HCT116 (cell line): ENCODE results near the gene GNRH2. TPM values are rescaled to one million over a fixed set of nuclear protein-coding genes. Genes with fewer than 3 reads are reported as not detected.
"Not testable (repeated sequence)": the region's sequence is repeated elsewhere in the genome, so short reads cannot be mapped to it uniquely, and the experiment has no call there.

Experiments
- ATAC-seq: fragments of 200-7000 bp; cut with Tn5 transposase; 2 replicates; pipeline ENCODE4 v1.9.1; 2020; ENCODE audit warnings: mild to moderate bottlenecking, moderate library complexity
- BruUV-seq: library from RNA; stranded (reverse); fragments of 400-500 nt; replicated peaks from 2 replicates; lab custom pipeline; 2021; lab: Mats Ljungman, UMichigan
- CTCF ChIA-PET: fragments of 300-600 bp; sonication (Branson Sonifier 250); formaldehyde crosslinking; loops from one replicate; lab custom pipeline; 2021; ENCODE audit warnings: antibody characterized with exemption; lab: Charles Lee
- POLR2A ChIA-PET: fragments of 300-600, 350-600 bp; sonication (Branson Sonifier 250); formaldehyde crosslinking; loops from one replicate; lab custom pipeline; 2021; ENCODE audit warnings: antibody characterized with exemption; lab: Charles Lee
- RAD21 ChIA-PET, 2 experiments: fragments of 300-600 bp; sonication (Branson Sonifier 250); formaldehyde crosslinking; loops; one replicate each; lab custom pipeline; 2023; ENCODE audit warnings: low total read pairs in 2 of 2; ENCODE audit not compliant: uncharacterized antibody in 2 of 2, unreplicated experiment in 2 of 2, low non-redundant PET in 1 of 2; lab: Charles Lee
- DNase-seq: peaks from one replicate; pipeline ENCODE4 v3.0.0-alpha.2; 2010; ENCODE audit warnings: low read depth, low spot score
- H2AFZ ChIP-seq: fragments of 200-600 bp; shearing (Covaris generic), sonication (generic); 2 replicates; pipeline ENCODE4 v1.6.1; 2017; ENCODE audit warnings: low read depth, mixed run types, mixed read lengths, antibody characterized with exemption, low read length; ENCODE audit not compliant: poor library complexity, severe bottlenecking
- H3K27ac ChIP-seq: 2 replicates; pipeline ENCODE4 v1.5.1; 2012; ENCODE audit warnings: low read depth, low read length
- H3K27me3 ChIP-seq: fragments of 200-600 bp; sonication (generic); 2 replicates; pipeline ENCODE4 v1.6.1; 2016; ENCODE audit warnings: mixed run types, low read length, mixed read lengths; ENCODE audit not compliant: insufficient read depth
- H3K36me3 ChIP-seq, 2 experiments: fragments of 200-500 bp in 1 of 2; fragments of 200-600 bp in 1 of 2; sonication (Bioruptor generic) in 1 of 2; sonication (generic) in 1 of 2; 2 replicates each; pipeline versions ENCODE4 v1.5.1 to v1.6.1; 2014 to 2016; ENCODE audit warnings: low read length in 2 of 2, inconsistent platforms in 1 of 2, mixed read lengths in 1 of 2, mixed run types in 1 of 2; ENCODE audit not compliant: insufficient read depth in 2 of 2, control insufficient read depth in 1 of 2
- H3K4me1 ChIP-seq, 2 experiments: fragments of 200-600 bp in 1 of 2; sonication (generic) in 1 of 2; 2 replicates each; pipeline versions ENCODE4 v1.5.1 to v1.6.1; 2012 to 2017; ENCODE audit warnings: low read length in 2 of 2, inconsistent platforms in 1 of 2, mild to moderate bottlenecking in 1 of 2, mixed read lengths in 1 of 2, mixed run types in 1 of 2, moderate library complexity in 1 of 2; ENCODE audit not compliant: insufficient read depth in 2 of 2, control insufficient read depth in 1 of 2
- H3K4me2 ChIP-seq: fragments of 200-600 bp; sonication (generic); 2 replicates; pipeline ENCODE4 v1.6.1; 2017; ENCODE audit warnings: mixed run types, low read length, mixed read lengths
- H3K4me3 ChIP-seq, 2 experiments: fragments of 200-600 bp in 1 of 2; sonication (generic) in 1 of 2; replicated peaks in 1 of 2; 2 replicates each; pipeline ENCODE4 v1.5.1; 2011 to 2016; ENCODE audit warnings: low read length in 2 of 2, control low read depth in 1 of 2, low read depth in 1 of 2, mild to moderate bottlenecking in 1 of 2, mixed read lengths in 1 of 2, mixed run types in 1 of 2
- H3K79me2 ChIP-seq: fragments of 200-600 bp; sonication (generic); 2 replicates; pipeline ENCODE4 v1.6.1; 2017; ENCODE audit warnings: mild to moderate bottlenecking, mixed run types, low read length, moderate library complexity, mixed read lengths; ENCODE audit not compliant: insufficient read depth
- H3K9ac ChIP-seq: fragments of 200-600 bp; sonication (generic); 2 replicates; pipeline ENCODE4 v1.6.1; 2016; ENCODE audit warnings: low read length, mixed read lengths
- H3K9me2 ChIP-seq: fragments of 200-600 bp; sonication (generic), shearing (Covaris generic); 2 replicates; pipeline ENCODE4 v1.6.1; 2017; ENCODE audit warnings: mixed run types, mild to moderate bottlenecking, moderate library complexity; ENCODE audit not compliant: insufficient read depth
- H3K9me3 ChIP-seq, 2 experiments: fragments of 200-500 bp in 1 of 2; fragments of 200-600 bp in 1 of 2; sonication (Bioruptor generic) in 1 of 2; sonication (generic) in 1 of 2; 2 replicates each; pipeline ENCODE4 v1.6.1; 2014 to 2017; ENCODE audit warnings: low read length in 2 of 2, mixed read lengths in 2 of 2, inconsistent platforms in 1 of 2, low read depth in 1 of 2, mild to moderate bottlenecking in 1 of 2, mixed run types in 1 of 2, moderate library complexity in 1 of 2; ENCODE audit not compliant: control insufficient read depth in 1 of 2, insufficient read depth in 1 of 2
- H4K20me1 ChIP-seq: fragments of 200-600 bp; sonication (generic), shearing (Covaris generic); 2 replicates; pipeline ENCODE4 v1.6.1; 2017; ENCODE audit warnings: mixed run types, mild to moderate bottlenecking, moderate library complexity; ENCODE audit not compliant: insufficient read depth
- ELF1 ChIP-seq: IDR thresholded peaks from 2 replicates; pipeline ENCODE4 v1.6.1; 2012; ENCODE audit warnings: low read depth, borderline replicate concordance
- EZH2 ChIP-seq: fragments of 200-600 bp; sonication (generic); IDR thresholded peaks from 2 replicates; pipeline ENCODE4 v1.6.1; 2017; ENCODE audit warnings: antibody characterized with exemption, mixed run types
- RAD21 ChIP-seq: IDR thresholded peaks from 2 replicates; pipeline ENCODE4 v1.6.1; 2012; ENCODE audit warnings: low read depth, mild to moderate bottlenecking
- intact Hi-C: fragments of 100-400 bp; cut with micrococcal nuclease; formaldehyde crosslinking; loops from 2 replicates; pipeline ENCODE4 v1.10.0; 2022
- total RNA-seq: library from RNA; stranded (reverse); gene quantifications from one replicate; pipeline ENCODE4 v1.2.1, GENCODE V29; 2021; ENCODE audit not compliant: unreplicated experiment

Gene GNRH2
- total RNA-seq, 1 experiment from 2014 or later = 0.32 TPM

DNA sequence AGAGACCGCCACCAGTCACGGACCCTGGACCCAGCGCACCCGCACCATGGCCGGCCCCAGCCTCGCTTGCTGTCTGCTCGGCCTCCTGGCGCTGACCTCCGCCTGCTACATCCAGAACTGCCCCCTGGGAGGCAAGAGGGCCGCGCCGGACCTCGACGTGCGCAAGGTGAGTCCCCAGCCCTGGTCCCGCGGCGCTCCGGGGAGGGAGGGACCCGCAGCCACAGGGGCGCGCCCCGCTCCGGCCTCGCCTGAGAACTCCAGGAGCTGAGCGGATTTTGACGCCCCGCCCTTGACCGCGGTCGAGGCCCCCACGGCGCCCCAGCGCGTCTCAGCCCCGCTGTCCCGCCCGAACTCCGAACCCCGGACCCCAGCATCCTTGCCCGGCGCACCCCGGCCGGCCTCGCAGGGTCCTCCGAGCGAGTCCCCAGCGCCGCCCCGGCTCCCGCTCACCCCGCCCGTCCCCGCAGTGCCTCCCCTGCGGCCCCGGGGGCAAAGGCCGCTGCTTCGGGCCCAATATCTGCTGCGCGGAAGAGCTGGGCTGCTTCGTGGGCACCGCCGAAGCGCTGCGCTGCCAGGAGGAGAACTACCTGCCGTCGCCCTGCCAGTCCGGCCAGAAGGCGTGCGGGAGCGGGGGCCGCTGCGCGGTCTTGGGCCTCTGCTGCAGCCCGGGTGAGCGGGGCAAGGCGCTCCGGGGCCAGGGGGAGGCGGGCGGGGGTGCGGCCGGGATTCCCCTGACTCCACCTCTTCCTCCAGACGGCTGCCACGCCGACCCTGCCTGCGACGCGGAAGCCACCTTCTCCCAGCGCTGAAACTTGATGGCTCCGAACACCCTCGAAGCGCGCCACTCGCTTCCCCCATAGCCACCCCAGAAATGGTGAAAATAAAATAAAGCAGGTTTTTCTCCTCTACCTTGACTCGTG is 28.4 kb downstream of the GNRH2 start, which contains the start of gene OXT:
Gene OXT (plus strand): TSS at position 11 of the 920 bp plus-strand sequence. CDS start 36 bp downstream, at position 47.
- H3K4me2 ChIP-seq = no peak within 1 kb of the TSS
- H3K9me3 ChIP-seq = no peaks in the 10 kb centered on the region
- ATAC-seq = no peak
- H3K36me3 ChIP-seq = no peaks in the 10 kb centered on the region
- H4K20me1 ChIP-seq = no peaks in the 10 kb centered on the region
- H3K9ac ChIP-seq = no peak within 1 kb of the TSS
- no peak for TF ChIP-seq EZH2
- TF ChIP-seq, all 23 proteins: peak for 0
- no peak within 1 kb of the TSS for H3K4me3 ChIP-seq
- H2AFZ ChIP-seq = no peak within 1 kb of the TSS
- H3K9me2 ChIP-seq = no peaks in the 10 kb centered on the region
- ChIA-PET POLR2A (no interaction called here), RAD21 (no interaction called here), CTCF (no interaction called here)
- H3K27ac ChIP-seq = no peak within 1 kb of the TSS
- H3K27me3 ChIP-seq = no peaks in the 10 kb centered on the region
- peaks cover 16 to 25% of the 10 kb centered on the region in 2 experiments; a peak in 3 of 4 replicates for H3K4me1 ChIP-seq
- DNase-seq = no peak
- intact Hi-C loops = no loop called here
- H3K79me2 ChIP-seq = no peaks in the 10 kb centered on the region
- no TSS peak for BruUV-seq

DNA sequence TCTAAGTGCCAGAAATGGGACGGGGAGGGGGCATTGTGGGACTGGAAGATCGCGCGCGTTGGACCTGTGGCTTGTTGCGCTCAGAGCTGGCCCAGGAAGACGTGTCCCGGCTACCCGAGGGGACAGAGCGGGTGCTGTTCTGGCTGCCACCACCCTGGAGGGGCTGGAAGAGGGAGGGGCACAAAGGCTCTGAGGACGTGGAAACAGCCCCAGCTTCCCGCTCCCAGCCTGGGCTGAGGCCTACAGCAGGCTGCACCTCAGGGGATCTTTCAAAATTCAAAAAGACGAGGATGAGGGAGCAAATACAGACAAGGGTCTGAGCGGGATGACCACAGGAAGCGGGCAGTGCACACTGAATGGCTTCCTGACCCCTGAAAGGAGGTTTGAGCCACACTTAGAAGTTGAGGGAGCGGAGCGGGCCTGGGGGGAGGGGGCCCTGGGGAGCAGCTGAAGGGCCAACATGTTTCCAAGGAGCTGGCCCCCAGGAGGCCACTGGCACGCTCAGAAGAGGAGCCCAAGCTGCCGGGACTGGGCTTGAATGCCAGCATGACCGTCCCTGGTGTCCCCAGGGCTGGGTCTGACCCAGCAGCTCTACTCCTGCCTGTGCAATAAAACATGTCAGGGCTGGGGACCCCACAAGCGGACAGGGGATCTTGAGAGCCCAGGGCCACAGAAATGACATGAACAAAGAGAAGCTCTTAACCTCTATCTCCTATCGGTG is 29.3 kb downstream of the GNRH2 start:
- no peaks in the 10 kb centered on the region for H3K79me2 ChIP-seq
- no peaks in the 10 kb centered on the region for H3K27me3 ChIP-seq
- H3K9me3 ChIP-seq = no peaks in the 10 kb centered on the region
- H3K4me3 ChIP-seq = no peak overlapping the region
- H4K20me1 ChIP-seq = no peaks in the 10 kb centered on the region
- no TSS peak for BruUV-seq
- peaks cover 11 to 22% of the 10 kb centered on the region in 2 experiments; a peak in 3 of 4 replicates for H3K4me1 ChIP-seq
- intact Hi-C loops = no loop called here
- H3K27ac ChIP-seq = no peak overlapping the region
- DNase-seq = no peak
- no peak overlapping the region for H3K9ac ChIP-seq
- H2AFZ ChIP-seq = no peak overlapping the region
- no peak overlapping the region for H3K4me2 ChIP-seq
- no peak for ATAC-seq
- TF ChIP-seq ELF1 (no peak), RAD21 (no peak)
- no peaks in the 10 kb centered on the region for H3K9me2 ChIP-seq
- ChIA-PET POLR2A (no interaction called here), RAD21 (interaction anchor here in 1 of 2 experiments (0.5 to 0.6 kb wide), 2 partner anchors 28 to 190 kb away, joined by 3 to 7 read pairs; no protein-coding TSS in a partner anchor), CTCF (no interaction called here)
- H3K36me3 ChIP-seq = no peaks in the 10 kb centered on the region

DNA sequence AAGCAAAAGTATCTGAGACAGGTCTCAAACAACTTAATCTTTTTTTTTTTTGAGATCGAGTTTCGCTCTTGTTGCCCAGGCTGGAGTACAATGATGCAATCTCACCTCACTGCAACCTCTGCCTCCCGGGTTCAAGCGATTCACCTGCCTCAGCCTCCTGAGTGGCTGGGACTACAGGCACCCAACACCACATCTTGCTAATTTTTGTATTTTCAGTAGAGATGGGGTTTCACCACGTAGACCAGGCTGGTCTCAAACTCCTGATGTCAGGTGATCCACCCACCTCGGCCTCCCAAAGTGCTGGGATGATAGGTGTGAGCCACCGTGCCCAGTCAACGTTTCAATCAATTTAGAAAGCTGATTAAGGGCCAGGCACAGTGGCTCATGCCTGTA is 29.8 kb downstream of the GNRH2 start:
- H3K79me2 ChIP-seq, H3K36me3 ChIP-seq, H3K9me2 ChIP-seq, H3K4me3 ChIP-seq, intact Hi-C loops, H2AFZ ChIP-seq, BruUV-seq, H3K27me3 ChIP-seq, ATAC-seq, H3K9me3 ChIP-seq, POLR2A ChIA-PET, DNase-seq, H3K27ac ChIP-seq, H3K9ac ChIP-seq, CTCF ChIA-PET, H4K20me1 ChIP-seq, H3K4me2 ChIP-seq: not testable (repeated sequence)
- RAD21 ChIA-PET = interaction anchor here in 1 of 2 experiments (0.5 to 0.6 kb wide), 2 partner anchors 28 to 191 kb away, joined by 3 to 7 read pairs; no protein-coding TSS in a partner anchor
- peaks cover 11 to 18% of the 10 kb centered on the region in 2 experiments; a peak in 3 of 4 replicates for H3K4me1 ChIP-seq
